HT1080 (cell line): ENCODE results near the gene FBN1. TPM values are rescaled to one million over a fixed set of nuclear protein-coding genes. Genes with fewer than 3 reads are reported as not detected.
A peak's percentile ranks its signal among the peaks of the same experiment; 100 is the strongest.

ENCODE experiments used
- DNase-seq: peaks from one replicate; pipeline ENCODE4 v3.0.0-alpha.2; 2015; ENCODE audit warnings: low read depth
- total RNA-seq: library from RNA; depleted of rRNA; stranded (reverse); fragments of >200 nt; shearing (Covaris generic); gene quantifications from 2 replicates; pipeline ENCODE4 v1.2.3, GENCODE V29; 2014

Gene FBN1
- total RNA-seq, 1 experiment from 2014 or later: 21.0 TPM

DNA sequence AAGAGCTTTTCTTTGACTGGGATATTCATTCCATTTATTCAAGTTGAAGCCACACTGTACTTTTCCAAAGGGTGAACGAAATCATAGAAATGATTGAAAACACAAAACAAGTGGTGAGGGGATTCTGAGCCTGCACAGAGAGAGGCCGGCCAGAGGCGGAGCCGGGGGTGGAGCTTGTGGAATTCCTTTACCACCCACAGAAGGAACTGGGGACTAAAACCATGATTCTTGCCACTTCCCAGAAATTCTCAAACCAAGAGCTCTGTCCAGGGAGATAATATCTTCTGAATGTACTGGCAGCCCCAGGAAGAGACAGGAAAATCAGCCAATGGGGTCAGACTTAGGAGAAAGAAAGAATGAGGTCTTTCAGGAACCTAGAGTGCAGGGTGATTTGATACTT, 20.8 kb downstream of the FBN1 start:
- DNase-seq: no peak

DNA sequence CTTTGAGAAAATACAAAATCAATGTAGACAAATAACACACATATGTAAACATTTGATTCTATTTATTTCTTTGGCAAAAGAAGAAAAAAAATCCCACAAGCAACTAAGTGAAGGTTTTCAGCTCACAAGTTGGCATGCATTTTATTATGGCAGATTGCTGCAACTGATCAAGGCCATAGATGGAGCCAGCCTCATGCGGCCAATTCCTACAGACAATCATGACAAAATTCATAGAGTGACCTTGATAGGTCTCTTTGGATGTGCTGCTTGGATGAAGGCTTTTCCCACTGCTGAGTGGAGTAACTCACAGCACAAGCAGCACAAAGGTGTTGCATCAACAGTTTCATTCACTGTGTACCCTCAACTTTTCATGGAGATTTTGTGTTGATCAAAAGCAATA, 22.1 kb downstream of the FBN1 start:
- DNase-seq: no peak

DNA sequence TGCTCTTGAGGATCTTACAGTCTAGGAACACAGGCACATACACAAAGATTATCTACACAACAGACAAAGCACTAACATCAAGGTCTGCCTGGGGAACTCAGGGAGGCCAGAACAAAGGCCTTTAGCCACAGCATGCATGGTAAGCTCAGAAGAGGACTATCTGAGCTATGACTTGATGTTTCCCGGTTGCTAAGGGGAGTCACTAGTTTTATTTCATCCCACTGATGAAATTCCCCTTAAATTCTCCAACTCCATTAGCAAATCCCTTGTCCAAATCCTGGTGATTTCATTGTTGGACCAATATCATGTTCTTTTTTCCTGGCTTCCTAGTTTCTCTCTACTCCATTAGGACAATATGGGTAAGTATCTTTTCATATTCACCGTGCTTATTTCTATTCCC, 23.3 kb downstream of the FBN1 start:
- DNase-seq: no peak

GRCh38 chr15:48619446-48619845, 26.1 kb downstream of the FBN1 start:
- DNase-seq: no peak

- DNase-seq: no peak
Observed at GRCh38 chr15:48617619-48618018, 27.9 kb downstream of the FBN1 start.

- DNase-seq: no peak
Observed at GRCh38 chr15:48616216-48616615, 29.3 kb downstream of the FBN1 start.

- DNase-seq: no peak
Observed at GRCh38 chr15:48614051-48614450, 31.5 kb downstream of the FBN1 start.

DNA sequence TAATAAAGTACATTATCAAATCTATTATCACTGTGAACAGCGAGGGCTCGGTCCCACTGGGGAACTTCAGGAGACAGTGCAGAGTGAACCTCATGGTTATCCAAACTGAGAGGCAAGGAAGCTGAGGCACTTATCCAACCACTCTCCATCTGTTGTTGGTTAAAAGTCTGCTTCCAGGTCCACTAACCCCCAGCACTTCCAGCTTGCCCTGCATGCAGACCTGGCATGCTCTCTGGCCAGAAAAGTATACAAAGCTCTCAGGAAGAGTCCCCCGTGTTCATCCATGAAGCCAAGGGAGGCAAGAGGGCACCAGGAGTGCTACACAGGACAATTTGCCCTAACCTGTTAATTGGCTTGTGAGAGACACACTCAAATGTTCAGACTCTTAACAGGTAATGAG, 36.0 kb downstream of the FBN1 start:
- DNase-seq: no peak

GRCh38 chr15:48607846-48608245, 37.7 kb downstream of the FBN1 start:
- no peak for DNase-seq

DNA sequence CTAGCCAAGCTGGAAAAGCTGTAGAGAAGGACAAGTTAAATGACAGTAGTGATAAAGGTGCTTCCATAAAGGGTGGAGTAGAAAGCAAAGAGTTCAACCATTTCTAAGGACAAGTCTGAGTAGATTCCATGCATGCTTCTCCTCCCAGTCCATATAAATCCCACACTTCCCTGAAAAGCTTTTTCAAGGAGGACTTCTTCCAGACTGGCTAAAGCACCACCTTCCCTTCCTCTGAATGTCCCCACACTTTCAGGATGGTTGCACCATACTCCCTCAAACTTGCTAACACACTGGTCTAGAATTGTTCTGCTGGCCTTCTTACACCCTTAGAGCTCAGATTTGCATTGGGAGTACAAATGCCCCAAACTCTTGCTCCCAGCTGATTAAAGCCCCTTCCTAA, 40.9 kb downstream of the FBN1 start:
- no peak for DNase-seq

DNA sequence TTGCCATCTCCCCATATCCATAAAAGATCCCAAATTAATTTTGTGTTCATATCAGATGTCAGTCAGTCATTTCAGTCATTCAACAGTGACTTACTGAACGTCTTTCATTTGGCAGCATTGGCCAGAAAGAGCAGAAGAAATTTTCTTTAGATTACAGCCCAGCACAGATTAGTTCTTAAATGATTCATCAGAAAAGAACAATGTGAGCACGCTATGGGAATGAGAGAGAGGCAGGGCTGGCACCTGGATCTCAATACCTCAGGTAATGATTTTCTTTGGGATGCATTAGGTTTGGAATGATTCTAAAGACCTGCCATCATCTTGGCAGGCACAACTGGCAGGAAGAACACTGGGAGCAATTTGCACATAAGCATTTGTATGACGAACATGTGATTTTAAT, 41.6 kb downstream of the FBN1 start:
- no peak for DNase-seq

- no peak for DNase-seq
Observed at GRCh38 chr15:48603123-48603500, 42.4 kb downstream of the FBN1 start.

- peak; percentile 51 for DNase-seq
Observed at GRCh38 chr15:48602358-48603122, 43.0 kb downstream of the FBN1 start.

- DNase-seq: no peak
Observed at GRCh38 chr15:48601095-48601494, 44.4 kb downstream of the FBN1 start.

DNA sequence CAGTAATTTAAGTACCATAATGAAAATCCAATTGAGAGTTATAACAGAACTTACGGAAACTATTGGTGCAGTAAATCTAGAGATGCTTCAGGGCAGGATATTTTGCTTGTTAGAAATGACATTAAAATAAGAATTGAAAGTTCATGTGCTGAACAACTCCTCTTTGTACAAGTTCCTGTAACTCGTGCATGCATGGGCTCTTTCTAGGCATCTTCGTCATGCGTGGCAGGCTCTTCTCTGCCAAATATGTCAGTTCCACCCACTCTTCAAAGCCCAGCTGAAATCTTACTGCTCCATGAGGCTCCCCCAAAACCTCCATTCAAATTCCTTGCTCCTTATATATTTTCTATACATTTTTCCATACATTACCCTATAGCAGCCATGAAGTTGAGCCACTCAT, 48.7 kb downstream of the FBN1 start:
- no peak for DNase-seq

DNA sequence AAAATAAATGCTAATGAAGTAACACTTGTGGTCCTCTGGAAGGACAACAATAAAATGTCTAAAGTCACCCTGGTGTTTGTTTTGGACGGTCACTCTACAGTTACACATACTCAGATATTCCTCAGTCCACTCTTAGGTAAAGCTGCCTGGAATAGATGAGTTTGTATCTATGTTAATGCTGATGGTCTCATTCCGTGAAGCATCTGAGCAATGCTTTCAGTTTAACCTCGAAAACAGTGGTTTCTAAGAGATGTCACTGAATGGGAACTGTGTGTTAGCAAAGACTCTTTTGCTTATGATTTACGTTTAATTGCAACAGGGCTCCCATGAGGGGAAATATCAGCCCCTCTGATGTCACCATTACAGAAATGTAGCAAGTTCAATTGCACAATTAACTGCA, 49.1 kb downstream of the FBN1 start:
- DNase-seq: no peak

DNA sequence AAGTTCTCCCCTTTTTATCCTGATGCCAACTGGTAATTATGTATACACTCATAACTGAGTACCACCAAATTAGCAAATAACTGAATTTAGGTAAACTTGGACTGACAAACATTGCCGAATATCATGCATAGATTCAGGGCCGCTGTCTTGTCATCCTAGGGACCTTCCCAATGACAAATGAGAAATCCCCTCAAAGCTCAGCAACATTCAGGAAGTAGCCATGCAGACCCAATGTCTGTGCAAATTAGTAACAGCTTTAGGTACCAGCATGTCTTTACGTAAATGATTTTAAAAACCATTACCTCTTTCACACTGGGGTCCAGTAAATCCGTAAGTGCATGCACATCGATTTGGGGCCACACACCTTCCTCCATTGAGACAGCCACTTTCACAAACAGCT, 49.5 kb downstream of the FBN1 start:
- DNase-seq: no peak

DNA sequence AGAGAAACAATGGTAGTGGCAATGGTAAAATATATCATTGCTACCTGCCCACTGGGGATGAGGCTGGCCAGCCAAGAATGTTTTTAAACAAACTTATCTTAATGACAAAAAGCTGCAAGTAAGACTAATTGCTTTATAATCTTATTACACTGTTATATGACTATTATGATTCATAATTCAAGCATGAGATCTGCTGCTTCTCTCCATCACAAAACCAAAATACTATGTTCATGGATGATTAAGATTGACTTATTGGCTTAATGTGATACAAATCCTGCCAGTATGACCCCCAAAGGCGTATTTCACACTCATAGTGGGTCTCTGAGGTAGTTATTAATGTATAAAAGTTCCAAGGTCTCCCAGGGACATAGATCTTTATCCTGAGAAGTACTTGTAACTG, 52.6 kb downstream of the FBN1 start:
- DNase-seq: no peak

DNA sequence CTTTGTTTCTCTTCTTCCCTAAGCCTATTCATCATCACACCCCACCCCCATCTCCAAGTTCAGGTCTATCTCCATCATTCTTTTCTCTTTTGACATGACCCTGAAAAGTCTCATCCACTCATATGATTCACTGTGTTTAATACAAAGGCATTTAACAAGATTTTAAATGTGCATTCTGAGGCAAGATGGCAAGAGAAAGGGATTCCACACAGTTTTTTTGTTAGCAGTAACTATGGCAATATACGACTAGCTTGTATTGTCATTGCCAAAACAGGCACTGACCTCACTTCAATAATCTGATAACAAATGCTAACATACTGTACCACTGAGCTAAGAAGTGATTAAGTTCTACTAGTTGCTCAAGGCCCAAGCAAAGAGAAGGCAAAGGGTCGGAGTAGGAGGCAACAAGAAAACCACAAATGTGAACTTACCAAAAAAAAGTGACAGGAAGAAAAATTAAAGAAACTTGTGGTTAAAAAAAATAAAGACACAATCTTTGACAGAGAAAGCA, 53.2 kb downstream of the FBN1 start:
- DNase-seq: peak; percentile 34

GRCh38 chr15:48590723-48591122, 54.8 kb downstream of the FBN1 start:
- no peak for DNase-seq

DNA sequence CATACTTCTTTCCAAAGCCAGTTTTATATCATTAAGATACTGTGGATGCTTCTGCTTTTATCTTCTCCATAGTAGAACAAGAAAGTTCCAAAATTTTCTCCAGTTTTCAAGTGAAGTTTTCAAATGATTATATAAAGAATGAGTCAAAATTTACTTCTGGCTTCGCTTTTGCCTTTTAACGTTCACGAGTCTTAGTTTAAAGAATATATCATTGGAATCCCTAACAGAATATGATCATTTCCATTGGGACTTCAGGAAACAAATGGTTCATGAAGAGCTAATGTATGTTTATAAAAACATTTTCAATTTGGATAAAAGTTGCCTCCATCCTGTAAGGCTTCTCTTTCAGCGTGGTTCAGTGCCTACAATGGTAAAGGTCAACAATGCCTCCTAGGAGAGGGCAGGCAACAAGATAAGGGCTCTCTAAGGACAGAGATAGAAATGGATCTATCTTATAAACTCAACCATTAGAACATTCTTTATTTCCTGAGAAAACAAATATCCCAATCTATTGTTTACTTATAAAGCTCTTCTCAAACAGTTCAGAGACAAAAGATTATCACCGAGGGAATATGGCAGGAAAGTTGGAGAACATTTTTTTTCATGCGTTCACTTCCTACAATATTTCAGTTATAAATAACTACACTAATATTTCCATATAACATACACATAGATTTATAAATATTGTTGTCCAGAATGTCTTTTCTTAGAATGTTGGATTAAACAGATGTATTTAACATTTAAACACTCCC, 60.5 kb downstream of the FBN1 start:
- DNase-seq: no peak

GRCh38 chr15:48584090-48584811, 61.3 kb downstream of the FBN1 start:
- DNase-seq: no peak
